Left ventricle myocardium inferior (tissue), 1 donor: ENCODE data around the gene R3HDM2. TPM values are rescaled to one million over a fixed set of nuclear protein-coding genes. Genes with fewer than 3 reads are reported as not detected.

Experiments
- DNase-seq: peaks from one replicate; pipeline ENCODE4 v3.0.0-alpha.2; 2020
- H3K27ac ChIP-seq: fragments of 200-600 bp; replicated peaks from 2 replicates; pipeline ENCODE4 v1.8.0; 2021
- H3K27me3 ChIP-seq: fragments of 200-600 bp; 2 replicates; pipeline ENCODE4 v1.8.0; 2021; ENCODE audit warnings: low read depth
- H3K36me3 ChIP-seq: fragments of 200-600 bp; 2 replicates; pipeline ENCODE4 v1.8.0; 2021
- H3K4me1 ChIP-seq: fragments of 200-600 bp; 2 replicates; pipeline ENCODE4 v1.8.0; 2021
- H3K4me3 ChIP-seq: fragments of 200-600 bp; 2 replicates; pipeline ENCODE4 v1.8.0; 2021; ENCODE audit warnings: mild to moderate bottlenecking, moderate library complexity
- H3K9me3 ChIP-seq: fragments of 200-600 bp; replicated peaks from 2 replicates; pipeline ENCODE4 v1.8.0; 2021
- intact Hi-C: fragments of 100-400 bp; cut with micrococcal nuclease; formaldehyde crosslinking; loops from one replicate; pipeline ENCODE4 v1.11.0; 2022
- total RNA-seq: library from RNA; stranded (reverse); fragmentation: NEBNext Ultra II Directional; extraction: Animal tissue kit (Norgen Biotek cat#: 25700); gene quantifications from one replicate; pipeline ENCODE4 v1.2.1, GENCODE V29; 2021
- TF ChIP-seq, protein P1 (sequence below): fragments of 200-600 bp; IDR thresholded peaks from 2 replicates; pipeline ENCODE4 v1.8.0; 2021; ENCODE audit warnings: antibody characterized with exemption, mild to moderate bottlenecking, borderline replicate concordance
- donor health status: DM: no; HTN: yes; CAD: no; lungs with severe emphysema.

Gene R3HDM2
- total RNA-seq, 1 donor from 2014 or later: 63.1 TPM

GRCh38 chr12:57370696-57371095 lies 60.1 kb downstream of the R3HDM2 start:
- no peak overlapping the region for H3K27ac ChIP-seq
- H3K4me1 ChIP-seq: peaks cover 31% of the 10 kb centered on the region
- TF ChIP-seq, protein P1, sequence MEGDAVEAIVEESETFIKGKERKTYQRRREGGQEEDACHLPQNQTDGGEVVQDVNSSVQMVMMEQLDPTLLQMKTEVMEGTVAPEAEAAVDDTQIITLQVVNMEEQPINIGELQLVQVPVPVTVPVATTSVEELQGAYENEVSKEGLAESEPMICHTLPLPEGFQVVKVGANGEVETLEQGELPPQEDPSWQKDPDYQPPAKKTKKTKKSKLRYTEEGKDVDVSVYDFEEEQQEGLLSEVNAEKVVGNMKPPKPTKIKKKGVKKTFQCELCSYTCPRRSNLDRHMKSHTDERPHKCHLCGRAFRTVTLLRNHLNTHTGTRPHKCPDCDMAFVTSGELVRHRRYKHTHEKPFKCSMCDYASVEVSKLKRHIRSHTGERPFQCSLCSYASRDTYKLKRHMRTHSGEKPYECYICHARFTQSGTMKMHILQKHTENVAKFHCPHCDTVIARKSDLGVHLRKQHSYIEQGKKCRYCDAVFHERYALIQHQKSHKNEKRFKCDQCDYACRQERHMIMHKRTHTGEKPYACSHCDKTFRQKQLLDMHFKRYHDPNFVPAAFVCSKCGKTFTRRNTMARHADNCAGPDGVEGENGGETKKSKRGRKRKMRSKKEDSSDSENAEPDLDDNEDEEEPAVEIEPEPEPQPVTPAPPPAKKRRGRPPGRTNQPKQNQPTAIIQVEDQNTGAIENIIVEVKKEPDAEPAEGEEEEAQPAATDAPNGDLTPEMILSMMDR: no peak
- peaks cover 9% of the 10 kb centered on the region for H3K36me3 ChIP-seq
- DNase-seq: no peak
- H3K4me3 ChIP-seq: no peak overlapping the region
- intact Hi-C loops: no loop called here
- peaks cover 14% of the 10 kb centered on the region for H3K9me3 ChIP-seq
- H3K27me3 ChIP-seq: no peaks in the 10 kb centered on the region

DNA sequence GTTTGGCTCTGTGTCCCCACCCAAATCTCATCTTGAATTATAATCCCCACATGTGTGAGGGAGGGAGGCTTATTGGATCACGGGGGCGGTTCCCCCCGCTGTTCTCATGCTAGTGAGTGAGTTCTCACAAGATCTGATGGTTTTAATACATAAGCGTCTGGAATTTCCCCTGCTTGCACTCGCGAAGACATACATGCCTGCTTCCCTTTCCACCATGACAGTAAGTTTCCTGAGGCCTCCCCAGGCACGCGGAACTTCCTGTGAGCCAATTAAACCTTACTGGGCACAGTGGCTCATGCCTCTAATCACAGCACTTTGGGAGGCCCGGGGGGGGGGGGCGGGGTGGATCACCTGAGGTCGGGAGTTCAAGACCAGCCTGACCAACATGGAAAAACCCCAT lies 60.8 kb downstream of the R3HDM2 start:
- H3K4me3 ChIP-seq: no peak overlapping the region
- no peaks in the 10 kb centered on the region for H3K27me3 ChIP-seq
- H3K9me3 ChIP-seq: peaks cover 14% of the 10 kb centered on the region
- DNase-seq: no peak
- peaks cover 11% of the 10 kb centered on the region for H3K36me3 ChIP-seq
- peaks cover 31% of the 10 kb centered on the region for H3K4me1 ChIP-seq
- TF ChIP-seq, protein P1: no peak
- intact Hi-C loops: no loop called here
- no peak overlapping the region for H3K27ac ChIP-seq

- H3K27ac ChIP-seq: no peak overlapping the region
- peaks cover 31% of the 10 kb centered on the region for H3K4me1 ChIP-seq
- peaks cover 11% of the 10 kb centered on the region for H3K36me3 ChIP-seq
- peaks cover 14% of the 10 kb centered on the region for H3K9me3 ChIP-seq
- no peak overlapping the region for H3K4me3 ChIP-seq
- H3K27me3 ChIP-seq: no peaks in the 10 kb centered on the region
- DNase-seq: no peak
- TF ChIP-seq, protein P1: no peak
- intact Hi-C loops: no loop called here
Observed at GRCh38 chr12:57369202-57369601, 61.6 kb downstream of the R3HDM2 start.

- Histone ChIP-seq H3K4me1 (peaks cover 31% of the 10 kb centered on the region), H3K27me3 (no peaks in the 10 kb centered on the region), H3K4me3 (no peak overlapping the region), H3K9me3 (peaks cover 14% of the 10 kb centered on the region), H3K27ac (no peak overlapping the region), H3K36me3 (peaks cover 11% of the 10 kb centered on the region)
- no peak for DNase-seq
- intact Hi-C loops: no loop called here
- TF ChIP-seq, protein P1: no peak
Observed at GRCh38 chr12:57368349-57369095, 62.3 kb downstream of the R3HDM2 start.

- Histone ChIP-seq H3K4me1 (peaks cover 21% of the 10 kb centered on the region), H3K27me3 (no peaks in the 10 kb centered on the region), H3K36me3 (peaks cover 11% of the 10 kb centered on the region), H3K9me3 (peaks cover 14% of the 10 kb centered on the region), H3K4me3 (no peak overlapping the region), H3K27ac (no peak overlapping the region)
- TF ChIP-seq, protein P1: no peak
- no peak for DNase-seq
- intact Hi-C loops: no loop called here
Observed at GRCh38 chr12:57367121-57367520, 63.7 kb downstream of the R3HDM2 start.
